ENCODE results near the gene MX1. TPM values are rescaled to one million over a fixed set of nuclear protein-coding genes. Genes with fewer than 3 reads are reported as not detected.

MX1 gene
- total RNA-seq, 1 experiment from 2014 or later: 2.0 TPM

DNA sequence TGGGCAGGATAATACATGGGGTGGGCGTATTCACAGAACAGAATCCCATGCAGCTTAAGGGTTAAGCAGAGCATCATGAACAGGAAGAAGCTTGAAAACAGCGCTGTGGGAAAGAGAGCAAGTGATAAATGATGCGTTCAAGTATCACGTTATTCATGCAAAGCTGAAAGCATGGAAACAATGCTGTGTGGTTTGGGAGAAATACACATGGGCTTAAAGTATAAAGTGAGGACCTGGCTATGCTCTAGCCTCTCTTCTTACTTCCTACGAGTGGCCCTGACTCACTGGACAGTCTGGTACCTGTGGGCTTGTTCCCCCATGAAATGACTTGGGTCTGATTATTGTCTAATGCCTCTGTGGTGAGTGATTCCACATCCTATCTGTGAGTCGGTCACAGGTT lies 56.3 kb downstream of the MX1 start:
- no peaks in the 10 kb centered on the region; the same call in none of the 2 replicates for H3K27me3 ChIP-seq (ENCODE audit: insufficient read depth, low read length)
- H3K27ac ChIP-seq (ENCODE audit: low read depth, low read length): no peak overlapping the region
- ChIA-PET CTCF (no interaction called here), POLR2A (no interaction called here), RAD21 (ENCODE audit: low non-redundant PET in 1 of 2, low total read pairs in 2 of 2, uncharacterized antibody in 2 of 2, unreplicated experiment in 2 of 2) (no interaction called here)
- no peak overlapping the region for H3K4me2 ChIP-seq (ENCODE audit: low read length)
- no peaks in the 10 kb centered on the region for H4K20me1 ChIP-seq (ENCODE audit: insufficient read depth)
- no peak overlapping the region for H3K9ac ChIP-seq (ENCODE audit: low read length)
- intact Hi-C loops (cut with micrococcal nuclease): no loop called here
- H3K36me3 ChIP-seq (ENCODE audit: control insufficient read depth in 1 of 2, insufficient read depth in 2 of 2, low read length in 2 of 2): no peaks in the 10 kb centered on the region
- H3K4me1 ChIP-seq (ENCODE audit: control insufficient read depth in 1 of 2, insufficient read depth in 2 of 2, low read length in 2 of 2): no peaks in the 10 kb centered on the region
- no peaks in the 10 kb centered on the region for H3K9me3 ChIP-seq (ENCODE audit: control insufficient read depth in 1 of 2, insufficient read depth in 1 of 2, low read depth in 1 of 2, low read length in 2 of 2)
- ATAC-seq (no peak), DNase-seq (ENCODE audit: low read depth, low spot score) (no peak)
- TF ChIP-seq ZNF274 (IDR thresholded peaks at IDR 0.05; ENCODE audit: low read depth, low read length) (no peak), CEBPB (IDR thresholded peaks at IDR 0.05; ENCODE audit: low read depth) (no peak), CBX3 (IDR thresholded peaks at IDR 0.05; ENCODE audit: low read depth) (no peak), SRF (IDR thresholded peaks at IDR 0.05; ENCODE audit: low read depth) (no peak), ELF1 (IDR thresholded peaks at IDR 0.05; ENCODE audit: borderline replicate concordance, low read depth) (no peak), EGR1 (IDR thresholded peaks at IDR 0.05; ENCODE audit: low read depth) (no peak)
- TF ChIP-seq, protein P1, sequence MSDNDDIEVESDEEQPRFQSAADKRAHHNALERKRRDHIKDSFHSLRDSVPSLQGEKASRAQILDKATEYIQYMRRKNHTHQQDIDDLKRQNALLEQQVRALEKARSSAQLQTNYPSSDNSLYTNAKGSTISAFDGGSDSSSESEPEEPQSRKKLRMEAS (IDR thresholded peaks at IDR 0.05): no peak
- H3K4me3 ChIP-seq (replicated peaks in 1 of 2; ENCODE audit: low read depth in 1 of 2, low read length in 2 of 2): no peak overlapping the region
- no peak overlapping the region for H2AFZ ChIP-seq (ENCODE audit: low read depth, low read length, poor library complexity, severe bottlenecking)
- no peaks in the 10 kb centered on the region for H3K9me2 ChIP-seq (ENCODE audit: insufficient read depth)
- no peaks in the 10 kb centered on the region for H3K79me2 ChIP-seq (ENCODE audit: insufficient read depth, low read length)
- no TSS peak for BruUV-seq (replicated peaks)

DNA sequence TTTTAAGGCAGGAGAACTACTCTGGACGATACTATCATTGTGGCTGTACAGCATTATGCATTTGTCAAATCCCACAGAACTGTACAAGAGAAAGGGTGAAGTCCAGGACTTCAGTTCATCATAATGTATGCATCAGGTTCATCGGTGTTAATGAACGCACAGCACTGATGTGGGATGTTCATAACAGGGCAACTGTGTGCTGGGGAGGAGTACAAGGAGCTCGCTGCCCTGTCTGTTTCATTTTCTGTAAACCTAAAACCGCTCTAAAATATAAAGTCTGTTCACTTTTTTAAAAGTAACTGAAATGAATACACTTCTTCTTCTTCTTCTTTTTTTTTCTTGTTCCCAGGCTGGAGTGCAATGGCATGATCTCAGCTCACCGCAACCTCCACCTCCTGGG lies 56.9 kb downstream of the MX1 start:
- no TSS peak for BruUV-seq (replicated peaks)
- Histone ChIP-seq H3K36me3 (ENCODE audit: control insufficient read depth in 1 of 2, insufficient read depth in 2 of 2, low read length in 2 of 2) (no peaks in the 10 kb centered on the region), H4K20me1 (ENCODE audit: insufficient read depth) (no peaks in the 10 kb centered on the region), H3K4me2 (ENCODE audit: low read length) (no peak overlapping the region), H3K9me3 (ENCODE audit: control insufficient read depth in 1 of 2, insufficient read depth in 1 of 2, low read depth in 1 of 2, low read length in 2 of 2) (no peaks in the 10 kb centered on the region), H3K9me2 (ENCODE audit: insufficient read depth) (no peaks in the 10 kb centered on the region), H3K4me3 (replicated peaks in 1 of 2; ENCODE audit: low read depth in 1 of 2, low read length in 2 of 2) (no peak overlapping the region), H3K4me1 (ENCODE audit: control insufficient read depth in 1 of 2, insufficient read depth in 2 of 2, low read length in 2 of 2) (no peaks in the 10 kb centered on the region), H3K27ac (ENCODE audit: low read depth, low read length) (no peak overlapping the region), H3K9ac (ENCODE audit: low read length) (no peak overlapping the region), H3K79me2 (ENCODE audit: insufficient read depth, low read length) (no peaks in the 10 kb centered on the region), H2AFZ (ENCODE audit: low read depth, low read length, poor library complexity, severe bottlenecking) (no peak overlapping the region), H3K27me3 (ENCODE audit: insufficient read depth, low read length) (no peaks in the 10 kb centered on the region; the same call in none of the 2 replicates)
- ChIA-PET RAD21 (ENCODE audit: low non-redundant PET in 1 of 2, low total read pairs in 2 of 2, uncharacterized antibody in 2 of 2, unreplicated experiment in 2 of 2) (no interaction called here), POLR2A (interaction anchor here (0.7 kb wide), 1 partner anchor 110 kb away, joined by 3 read pairs; no protein-coding TSS in a partner anchor), CTCF (interaction anchor here (1.0 kb wide), 1 partner anchor 23 kb away, joined by 3 read pairs; no protein-coding TSS in a partner anchor)
- no peak for TF ChIP-seq EGR1 (IDR thresholded peaks at IDR 0.05; ENCODE audit: low read depth)
- no peak for TF ChIP-seq SP1 (IDR thresholded peaks at IDR 0.05; ENCODE audit: low read depth)
- TF ChIP-seq SRF (IDR thresholded peaks at IDR 0.05; ENCODE audit: low read depth): no peak
- no peak for TF ChIP-seq CEBPB (IDR thresholded peaks at IDR 0.05; ENCODE audit: low read depth)
- no peak for TF ChIP-seq EZH2 (IDR thresholded peaks at IDR 0.05)
- no peak for TF ChIP-seq EZH2phosphoT487 (IDR thresholded peaks at IDR 0.05; ENCODE audit: borderline replicate concordance)
- TF ChIP-seq FOSL1 (IDR thresholded peaks at IDR 0.05; ENCODE audit: low read depth): no peak
- TF ChIP-seq, protein P1 (IDR thresholded peaks at IDR 0.05): no peak
- TF ChIP-seq ELF1 (IDR thresholded peaks at IDR 0.05; ENCODE audit: borderline replicate concordance, low read depth): no peak
- TF ChIP-seq, protein P2, sequence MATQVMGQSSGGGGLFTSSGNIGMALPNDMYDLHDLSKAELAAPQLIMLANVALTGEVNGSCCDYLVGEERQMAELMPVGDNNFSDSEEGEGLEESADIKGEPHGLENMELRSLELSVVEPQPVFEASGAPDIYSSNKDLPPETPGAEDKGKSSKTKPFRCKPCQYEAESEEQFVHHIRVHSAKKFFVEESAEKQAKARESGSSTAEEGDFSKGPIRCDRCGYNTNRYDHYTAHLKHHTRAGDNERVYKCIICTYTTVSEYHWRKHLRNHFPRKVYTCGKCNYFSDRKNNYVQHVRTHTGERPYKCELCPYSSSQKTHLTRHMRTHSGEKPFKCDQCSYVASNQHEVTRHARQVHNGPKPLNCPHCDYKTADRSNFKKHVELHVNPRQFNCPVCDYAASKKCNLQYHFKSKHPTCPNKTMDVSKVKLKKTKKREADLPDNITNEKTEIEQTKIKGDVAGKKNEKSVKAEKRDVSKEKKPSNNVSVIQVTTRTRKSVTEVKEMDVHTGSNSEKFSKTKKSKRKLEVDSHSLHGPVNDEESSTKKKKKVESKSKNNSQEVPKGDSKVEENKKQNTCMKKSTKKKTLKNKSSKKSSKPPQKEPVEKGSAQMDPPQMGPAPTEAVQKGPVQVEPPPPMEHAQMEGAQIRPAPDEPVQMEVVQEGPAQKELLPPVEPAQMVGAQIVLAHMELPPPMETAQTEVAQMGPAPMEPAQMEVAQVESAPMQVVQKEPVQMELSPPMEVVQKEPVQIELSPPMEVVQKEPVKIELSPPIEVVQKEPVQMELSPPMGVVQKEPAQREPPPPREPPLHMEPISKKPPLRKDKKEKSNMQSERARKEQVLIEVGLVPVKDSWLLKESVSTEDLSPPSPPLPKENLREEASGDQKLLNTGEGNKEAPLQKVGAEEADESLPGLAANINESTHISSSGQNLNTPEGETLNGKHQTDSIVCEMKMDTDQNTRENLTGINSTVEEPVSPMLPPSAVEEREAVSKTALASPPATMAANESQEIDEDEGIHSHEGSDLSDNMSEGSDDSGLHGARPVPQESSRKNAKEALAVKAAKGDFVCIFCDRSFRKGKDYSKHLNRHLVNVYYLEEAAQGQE (IDR thresholded peaks at IDR 0.05; ENCODE audit: low read depth): no peak
- TF ChIP-seq SIN3A (IDR thresholded peaks at IDR 0.05; ENCODE audit: low read depth): no peak
- no peak for TF ChIP-seq POLR2A (IDR thresholded peaks at IDR 0.05; ENCODE audit: borderline replicate concordance, extremely low read depth, insufficient read depth, insufficient read length)
- TF ChIP-seq ZNF274 (IDR thresholded peaks at IDR 0.05; ENCODE audit: low read depth, low read length): no peak
- DNase-seq (ENCODE audit: low read depth, low spot score): no peak
- intact Hi-C loops (cut with micrococcal nuclease): no loop called here
- ATAC-seq: no peak
